Kidney capillary endothelial cell (primary cell): ENCODE measurements around the gene BCL7B.
A peak's percentile ranks its signal among the peaks of the same experiment; 100 is the strongest.
"Not testable (repeated sequence)": the region's sequence is repeated elsewhere in the genome, so short reads cannot be mapped to it uniquely, and the experiment has no call there.

Experiments used
- DNase-seq: peaks from one replicate; pipeline ENCODE4 v3.0.0-alpha.2; 2018; ENCODE audit warnings: low spot score

The BCL7B gene

GRCh38 chr7:73533742-73534141 lies 23.7 kb downstream of the BCL7B start:
- no peak for DNase-seq

- no peak for DNase-seq
Measured at GRCh38 chr7:73532224-73532623, 25.3 kb downstream of the BCL7B start.

GRCh38 chr7:73530800-73531199 lies 26.7 kb downstream of the BCL7B start:
- DNase-seq, result no peak

GRCh38 chr7:73526896-73527821 lies 30.3 kb downstream of the BCL7B start:
- no peak for DNase-seq

- DNase-seq, result not testable (repeated sequence)
Measured at GRCh38 chr7:73526158-73526494, 31.4 kb downstream of the BCL7B start.

GRCh38 chr7:73522105-73522872 lies 35.2 kb downstream of the BCL7B start, which contains the start of gene BAZ1B:
Gene BAZ1B, minus strand, starts transcription at chr7:73522293. Its CDS starts 360 bp downstream, at chr7:73521933.
- peak; percentile 95 for DNase-seq

GRCh38 chr7:73521636-73522104 lies 35.8 kb downstream of the BCL7B start:
- DNase-seq, result no peak

- DNase-seq, result peak; percentile 21
Measured at GRCh38 chr7:73520673-73521635, 36.5 kb downstream of the BCL7B start.

GRCh38 chr7:73519867-73520672 lies 37.4 kb downstream of the BCL7B start:
- DNase-seq, result no peak

- DNase-seq, result no peak
Measured at GRCh38 chr7:73518470-73518869, 39.0 kb downstream of the BCL7B start.

- DNase-seq, result no peak
Measured at GRCh38 chr7:73517241-73517995, 40.1 kb downstream of the BCL7B start.

GRCh38 chr7:73515178-73515577 lies 42.3 kb downstream of the BCL7B start:
- DNase-seq, result no peak

- no peak for DNase-seq
Measured at GRCh38 chr7:73512018-73512780, 45.3 kb downstream of the BCL7B start.

GRCh38 chr7:73509463-73509862 lies 48.0 kb downstream of the BCL7B start:
- no peak for DNase-seq

GRCh38 chr7:73507556-73507955 lies 49.9 kb downstream of the BCL7B start:
- DNase-seq, result no peak

GRCh38 chr7:73504920-73505319 lies 52.6 kb downstream of the BCL7B start:
- no peak for DNase-seq

- DNase-seq, result no peak
Measured at GRCh38 chr7:73504017-73504416, 53.5 kb downstream of the BCL7B start.

GRCh38 chr7:73503229-73503628 lies 54.3 kb downstream of the BCL7B start:
- DNase-seq, result no peak

- DNase-seq, result no peak
Measured at GRCh38 chr7:73496626-73497025, 60.9 kb downstream of the BCL7B start.
